ENCODE results near the gene NOVA1.

- TF ChIP-seq CTCF (IDR thresholded peaks at IDR 0.05): no peak
- no peak for TF ChIP-seq POLR2AphosphoS5 (IDR thresholded peaks at IDR 0.05; ENCODE audit: insufficient read depth in 1 of 2, low read depth in 1 of 2)
- no peak for TF ChIP-seq POLR2A (IDR thresholded peaks at IDR 0.05)
These were observed 43.6 kb downstream of the NOVA1 start for GRCh38 chr14:26554069-26554772.

All from vagina (tissue), 2 donors.